Hepatocyte (in vitro differentiated cells): ENCODE results near the gene ZNF79.

Experiments used
- EZH2 ChIP-seq: fragments of 200-600 bp; sonication (generic); IDR thresholded peaks from 2 replicates; pipeline ENCODE4 v1.6.1; 2016; ENCODE audit warnings: antibody characterized with exemption, mild to moderate bottlenecking, borderline replicate concordance
- EZH2phosphoT487 ChIP-seq: fragments of 200-600 bp; sonication (generic); IDR thresholded peaks from one replicate; pipeline ENCODE4 v1.6.1; 2018; ENCODE audit warnings: antibody characterized with exemption, mild to moderate bottlenecking, low read depth, moderate library complexity; ENCODE audit not compliant: unreplicated experiment, severe bottlenecking
- TF ChIP-seq, protein P1 (sequence below): fragments of 200-600 bp; sonication (generic); IDR thresholded peaks from 2 replicates; pipeline ENCODE4 v1.5.1; 2016; ENCODE audit warnings: antibody characterized with exemption, mild to moderate bottlenecking; ENCODE audit not compliant: poor library complexity

DNA sequence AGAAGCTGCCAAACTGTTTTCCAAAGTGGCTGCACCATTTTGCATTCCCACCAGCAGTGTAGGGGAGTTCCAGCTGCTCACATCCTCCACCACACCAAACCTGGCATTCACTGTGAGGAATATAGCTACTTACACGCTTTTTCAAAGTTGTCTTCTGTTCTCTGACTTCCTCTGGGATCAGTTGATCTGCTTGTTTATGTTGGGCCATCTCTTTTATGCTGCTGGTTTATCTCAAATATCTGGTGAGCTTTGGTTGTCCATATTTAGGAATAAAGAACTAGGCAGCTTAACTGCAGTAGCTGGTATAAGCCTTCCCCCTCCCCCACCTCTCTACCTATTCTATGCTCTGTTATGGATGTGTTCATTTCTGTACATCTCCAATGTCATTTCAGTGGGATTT lies 8.5 kb upstream of the ZNF79 start:
- TF ChIP-seq, protein P1, sequence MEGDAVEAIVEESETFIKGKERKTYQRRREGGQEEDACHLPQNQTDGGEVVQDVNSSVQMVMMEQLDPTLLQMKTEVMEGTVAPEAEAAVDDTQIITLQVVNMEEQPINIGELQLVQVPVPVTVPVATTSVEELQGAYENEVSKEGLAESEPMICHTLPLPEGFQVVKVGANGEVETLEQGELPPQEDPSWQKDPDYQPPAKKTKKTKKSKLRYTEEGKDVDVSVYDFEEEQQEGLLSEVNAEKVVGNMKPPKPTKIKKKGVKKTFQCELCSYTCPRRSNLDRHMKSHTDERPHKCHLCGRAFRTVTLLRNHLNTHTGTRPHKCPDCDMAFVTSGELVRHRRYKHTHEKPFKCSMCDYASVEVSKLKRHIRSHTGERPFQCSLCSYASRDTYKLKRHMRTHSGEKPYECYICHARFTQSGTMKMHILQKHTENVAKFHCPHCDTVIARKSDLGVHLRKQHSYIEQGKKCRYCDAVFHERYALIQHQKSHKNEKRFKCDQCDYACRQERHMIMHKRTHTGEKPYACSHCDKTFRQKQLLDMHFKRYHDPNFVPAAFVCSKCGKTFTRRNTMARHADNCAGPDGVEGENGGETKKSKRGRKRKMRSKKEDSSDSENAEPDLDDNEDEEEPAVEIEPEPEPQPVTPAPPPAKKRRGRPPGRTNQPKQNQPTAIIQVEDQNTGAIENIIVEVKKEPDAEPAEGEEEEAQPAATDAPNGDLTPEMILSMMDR = no peak
- TF ChIP-seq EZH2 = no peak
- TF ChIP-seq EZH2phosphoT487 = no peak
